COR-L47 (cell line): ENCODE data around the gene SLC29A1.
"Not testable (repeated sequence)": the region's sequence is repeated elsewhere in the genome, so short reads cannot be mapped to it uniquely, and the experiment has no call there.

ENCODE experiments used
- DNase-seq: peaks from one replicate; lab custom pipeline; 2025; lab: John Stamatoyannopoulos, UW

The SLC29A1 gene

GRCh38 chr6:44194326-44194725, 29.1 kb upstream of the SLC29A1 start:
- DNase-seq: no peak

DNA sequence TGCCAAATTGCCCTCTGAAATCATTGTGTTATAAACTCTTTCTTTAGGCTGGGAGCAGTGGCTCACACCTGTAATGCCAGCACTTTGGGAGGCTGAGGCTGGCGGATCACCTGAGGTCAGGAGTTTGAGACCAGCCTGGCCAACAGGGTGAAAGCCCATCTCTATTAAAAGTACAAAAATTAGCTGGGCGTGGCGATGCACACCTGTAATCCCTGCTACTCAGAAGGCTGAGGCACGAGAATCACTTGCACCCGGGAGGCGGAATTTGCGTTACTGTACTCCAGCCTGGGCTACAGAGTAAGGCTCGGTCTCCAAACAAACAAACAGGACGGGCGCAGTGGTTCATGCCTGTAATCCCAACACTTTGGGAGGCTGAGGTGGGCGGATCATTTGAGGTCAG, 27.0 kb upstream of the SLC29A1 start:
- not testable (repeated sequence) for DNase-seq

- no peak for DNase-seq
Observed at GRCh38 chr6:44198684-44199083, 24.7 kb upstream of the SLC29A1 start.

- no peak for DNase-seq
Observed at GRCh38 chr6:44199883-44200282, 23.5 kb upstream of the SLC29A1 start.

DNA sequence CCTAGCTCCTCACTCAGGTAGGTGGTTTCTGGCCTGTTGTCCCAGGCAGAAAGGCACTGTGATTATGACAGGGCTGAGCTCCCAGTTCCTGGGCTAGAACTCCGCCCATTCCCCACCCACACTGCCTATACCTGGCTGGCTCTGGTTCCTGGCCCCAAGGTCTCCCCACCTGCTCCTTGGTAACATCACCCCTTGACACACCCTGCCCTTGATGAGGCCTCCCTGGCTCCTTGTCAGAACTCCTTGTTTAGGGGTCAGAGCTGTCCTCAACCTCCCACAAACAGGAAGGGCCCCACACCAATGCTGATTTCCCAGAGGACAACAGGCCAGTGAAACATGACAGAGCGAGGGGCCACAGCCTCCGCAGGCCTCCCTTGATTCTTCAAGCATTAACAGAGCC, 22.2 kb upstream of the SLC29A1 start:
- no peak for DNase-seq

- no peak for DNase-seq
Observed at GRCh38 chr6:44201638-44202303, 21.6 kb upstream of the SLC29A1 start.

GRCh38 chr6:44202332-44202971, 20.9 kb upstream of the SLC29A1 start:
- no peak for DNase-seq

DNA sequence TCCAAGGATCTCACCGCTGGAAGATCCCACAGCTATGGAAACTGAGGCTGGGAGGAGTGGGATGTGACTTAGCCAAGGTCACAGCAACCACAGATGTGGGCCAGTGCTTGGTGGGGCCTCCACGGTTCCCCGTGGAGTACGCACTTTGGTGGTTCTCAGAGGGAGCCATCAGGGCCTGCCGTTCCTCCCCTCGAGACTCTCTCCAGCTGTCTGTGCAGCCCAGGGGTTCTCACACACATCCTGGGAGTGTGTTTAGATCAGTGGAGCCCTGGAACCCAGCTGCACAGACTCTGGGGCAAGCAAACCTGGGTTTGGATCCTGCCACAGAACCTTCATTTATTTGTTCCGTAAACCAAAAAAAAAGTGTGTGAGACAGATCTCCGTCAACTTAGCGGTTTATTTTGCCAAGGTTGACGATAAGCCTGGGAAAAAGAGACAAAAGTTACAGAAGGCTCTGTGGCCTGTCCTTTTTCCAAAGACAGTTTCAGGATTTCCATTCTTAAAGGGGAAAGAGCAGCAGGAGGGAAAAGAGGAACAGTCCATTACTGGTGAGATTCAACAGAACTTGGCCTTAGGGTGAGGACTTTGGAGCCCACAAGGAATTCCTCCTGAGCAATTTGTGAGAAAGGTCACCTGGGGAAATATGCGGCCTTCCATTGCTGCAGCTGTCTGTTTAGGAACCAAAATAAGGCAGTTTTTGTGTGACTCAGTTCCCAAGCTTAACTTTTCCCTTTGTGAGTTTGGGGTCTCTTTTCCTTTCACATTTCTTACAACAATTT, 20.2 kb upstream of the SLC29A1 start:
- DNase-seq: no peak

- no peak for DNase-seq
Observed at GRCh38 chr6:44203955-44204354, 19.4 kb upstream of the SLC29A1 start.

GRCh38 chr6:44207966-44208365, 15.4 kb upstream of the SLC29A1 start:
- DNase-seq: no peak

- no peak for DNase-seq
Observed at GRCh38 chr6:44211284-44211683, 12.1 kb upstream of the SLC29A1 start.

GRCh38 chr6:44214307-44214706, 9.1 kb upstream of the SLC29A1 start:
- DNase-seq: no peak

DNA sequence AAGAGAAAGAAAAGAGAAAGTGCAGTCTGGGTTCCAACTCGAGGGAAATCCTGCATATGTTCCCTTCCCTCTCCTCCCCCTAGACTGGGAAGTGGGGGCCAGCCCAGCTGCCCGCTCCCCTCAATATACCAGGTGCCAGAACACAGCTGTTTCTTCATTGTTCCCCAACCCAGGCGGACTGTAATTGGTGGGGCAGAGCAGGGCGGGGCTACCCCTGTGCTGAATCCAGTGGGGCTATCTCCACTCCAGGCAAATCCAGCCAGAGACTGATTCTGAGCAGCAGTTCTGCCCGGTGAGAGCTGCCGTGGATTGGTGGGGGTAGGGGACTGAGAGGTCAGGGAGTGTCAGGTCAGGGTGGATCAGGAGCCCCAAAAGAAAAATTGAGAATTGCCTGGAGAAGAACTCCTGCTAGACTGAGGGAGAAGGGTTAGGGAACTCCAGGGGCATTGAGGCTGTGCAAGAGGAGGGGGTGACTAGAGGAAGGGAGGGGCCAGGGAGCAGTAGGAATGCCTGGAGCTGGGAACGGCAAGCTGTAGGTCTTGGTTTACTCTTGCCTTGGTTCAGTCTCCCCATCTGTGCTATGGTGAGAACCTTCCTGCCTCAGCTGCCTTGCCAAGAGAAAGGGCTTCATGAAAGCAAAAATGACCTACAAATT, 6.6 kb upstream of the SLC29A1 start, which contains the start of gene MYMX:
MYMX (plus strand) TSS at position 250 of the 655 bp plus-strand sequence. CDS start 546 bp downstream, outside the sequence.
- DNase-seq: peak; percentile 9

GRCh38 chr6:44217332-44218143, 5.9 kb upstream of the SLC29A1 start:
- no peak for DNase-seq

GRCh38 chr6:44219053-44219814, 4.2 kb upstream of the SLC29A1 start:
- peak; percentile 33 for DNase-seq

DNA sequence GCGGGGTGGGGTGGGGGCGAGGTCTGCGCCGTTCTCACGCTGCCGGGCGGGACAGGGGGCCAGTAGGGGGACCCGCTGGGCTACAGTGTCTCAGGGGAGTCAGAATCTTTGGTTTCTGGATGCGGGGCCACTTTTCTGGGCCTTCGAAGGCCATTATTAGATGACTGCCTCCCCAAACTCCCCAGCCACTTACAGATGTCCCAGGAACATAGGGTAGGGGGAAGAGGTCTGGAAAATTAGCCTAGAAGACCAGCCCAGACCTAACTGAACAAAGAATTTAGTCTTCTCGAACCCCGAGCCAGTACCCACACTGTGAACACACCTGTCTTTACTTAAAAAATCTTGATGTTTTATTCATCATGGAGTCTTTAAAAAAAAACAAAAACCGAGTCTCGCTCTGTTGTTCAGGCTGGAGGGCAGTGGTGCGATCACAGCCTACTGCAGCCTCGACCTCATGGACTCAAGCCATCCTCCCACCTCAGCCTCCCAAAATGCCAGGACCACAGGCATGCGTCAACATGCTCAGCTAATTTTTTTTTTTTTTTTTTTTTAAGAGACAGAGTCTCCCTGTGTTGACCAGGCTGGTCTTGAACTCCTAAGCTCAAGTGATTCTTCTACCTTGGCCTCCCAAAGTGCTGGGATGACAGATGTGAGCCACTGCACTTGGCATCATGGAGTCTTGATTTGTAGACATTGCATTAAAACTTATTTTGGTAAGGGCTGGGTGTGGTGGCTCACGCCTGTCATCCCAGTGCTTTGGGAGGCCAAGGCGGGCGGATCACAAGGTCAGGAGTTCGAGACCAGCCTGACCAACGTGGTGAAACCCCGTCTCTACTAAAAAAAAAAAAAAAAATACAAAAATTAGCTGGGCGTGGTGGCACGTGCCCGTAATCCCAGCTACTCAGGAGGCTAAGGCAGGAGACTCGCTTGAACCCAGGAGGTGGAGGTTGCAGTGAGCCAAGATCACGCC, 3.3 kb upstream of the SLC29A1 start:
- DNase-seq: no peak

DNA sequence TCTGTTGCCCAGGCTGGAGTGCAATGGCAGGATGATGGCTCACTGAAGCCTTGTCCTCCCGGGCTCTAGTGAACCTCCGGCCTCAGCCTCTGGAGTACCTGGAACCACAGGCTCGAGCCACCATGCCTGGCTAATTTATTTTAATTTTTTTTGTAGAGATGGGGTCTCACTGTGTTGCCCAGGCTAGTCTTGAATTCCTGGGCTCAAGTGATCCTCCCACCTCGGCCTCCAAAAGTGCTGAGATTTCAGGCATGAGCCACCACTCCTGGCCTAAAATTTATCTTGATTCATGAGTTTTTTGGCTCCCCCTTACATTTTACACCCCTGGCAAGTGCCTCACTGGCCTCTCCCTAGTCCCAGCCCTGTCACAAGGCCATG, 2.5 kb upstream of the SLC29A1 start:
- DNase-seq: no peak

GRCh38 chr6:44221291-44221960, 2.0 kb upstream of the SLC29A1 start:
- peak; percentile 90 for DNase-seq

- DNase-seq: no peak
Observed at GRCh38 chr6:44221961-44222335, 1.4 kb upstream of the SLC29A1 start.
